T-helper 1 cell treated with Interleukin-12 subunit alpha and Interleukin-12 subunit beta and Interleukin-4 antibody, amounts not matched to agents 30 μg/mL and 1 μg/mL, for 36 hours (primary cell): ENCODE results near the gene GALNT15.

Experiments
- H3K27ac Mint-ChIP-seq: one replicate; pipeline ENCODE4 v1.8.0; 2021; ENCODE audit warnings: mild to moderate bottlenecking, mixed read lengths
- H3K27me3 Mint-ChIP-seq: one replicate; pipeline ENCODE4 v1.8.0; 2021; ENCODE audit warnings: low read depth, mixed read lengths
- H3K36me3 Mint-ChIP-seq: one replicate; pipeline ENCODE4 v1.8.0; 2021; ENCODE audit warnings: low read depth, mixed read lengths
- H3K4me1 Mint-ChIP-seq: one replicate; pipeline ENCODE4 v1.8.0; 2021; ENCODE audit warnings: low read depth, mixed read lengths
- H3K4me3 Mint-ChIP-seq: one replicate; pipeline ENCODE4 v1.8.0; 2021; ENCODE audit warnings: mild to moderate bottlenecking, moderate library complexity, mixed read lengths
- H3K9me3 Mint-ChIP-seq: one replicate; pipeline ENCODE4 v1.8.0; 2021; ENCODE audit warnings: mixed read lengths

The GALNT15 gene

GRCh38 chr3:16270855-16271254, 96.4 kb downstream of the GALNT15 start:
- Mint-ChIP-seq H3K4me1 (peaks cover 20% of the 10 kb centered on the region), H3K27ac (no peak overlapping the region), H3K9me3 (no peaks in the 10 kb centered on the region), H3K27me3 (no peaks in the 10 kb centered on the region), H3K36me3 (peaks cover 18% of the 10 kb centered on the region), H3K4me3 (no peak overlapping the region)

- Mint-ChIP-seq H3K4me3 (no peak overlapping the region), H3K27ac (no peak overlapping the region)
These were observed 98.1 kb downstream of the GALNT15 start for GRCh38 chr3:16272588-16272987.

GRCh38 chr3:16273867-16274266, 99.4 kb downstream of the GALNT15 start:
- Mint-ChIP-seq H3K9me3 (no peaks in the 10 kb centered on the region), H3K36me3 (peaks cover 19% of the 10 kb centered on the region), H3K4me3 (no peak overlapping the region), H3K27ac (no peak overlapping the region), H3K27me3 (no peaks in the 10 kb centered on the region), H3K4me1 (peaks cover 2% of the 10 kb centered on the region)

More at GRCh38 chr3:16272588-16272987, 98.1 kb downstream of the GALNT15 start:
- H3K36me3 Mint-ChIP-seq: peaks cover 18% of the 10 kb centered on the region
- H3K4me1 Mint-ChIP-seq: peaks cover 10% of the 10 kb centered on the region
- H3K9me3 Mint-ChIP-seq: no peaks in the 10 kb centered on the region
- H3K27me3 Mint-ChIP-seq: no peaks in the 10 kb centered on the region

DNA sequence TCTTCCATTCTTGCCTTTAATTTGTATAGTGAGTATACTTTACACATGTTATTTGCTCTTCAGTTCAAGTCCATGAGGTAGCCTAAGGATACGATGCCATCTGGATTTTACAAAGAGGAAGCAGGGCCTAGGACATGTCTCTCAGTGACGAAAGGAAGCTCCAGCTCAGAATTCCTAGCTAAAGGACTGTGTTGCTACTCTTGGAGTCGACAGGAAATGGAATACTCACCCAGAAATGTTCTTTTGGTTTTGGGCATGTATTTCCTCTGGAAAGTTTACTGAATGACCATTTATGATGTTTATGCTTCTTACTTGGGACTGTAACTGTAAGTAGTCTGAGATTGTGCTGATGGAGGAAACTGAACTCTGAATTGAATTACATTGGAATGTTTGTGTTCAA, 103.0 kb downstream of the GALNT15 start:
- Mint-ChIP-seq H3K9me3 (no peaks in the 10 kb centered on the region), H3K27me3 (no peaks in the 10 kb centered on the region), H3K36me3 (peaks cover 9% of the 10 kb centered on the region), H3K4me3 (no peak overlapping the region), H3K27ac (no peak overlapping the region), H3K4me1 (no peaks in the 10 kb centered on the region)

DNA sequence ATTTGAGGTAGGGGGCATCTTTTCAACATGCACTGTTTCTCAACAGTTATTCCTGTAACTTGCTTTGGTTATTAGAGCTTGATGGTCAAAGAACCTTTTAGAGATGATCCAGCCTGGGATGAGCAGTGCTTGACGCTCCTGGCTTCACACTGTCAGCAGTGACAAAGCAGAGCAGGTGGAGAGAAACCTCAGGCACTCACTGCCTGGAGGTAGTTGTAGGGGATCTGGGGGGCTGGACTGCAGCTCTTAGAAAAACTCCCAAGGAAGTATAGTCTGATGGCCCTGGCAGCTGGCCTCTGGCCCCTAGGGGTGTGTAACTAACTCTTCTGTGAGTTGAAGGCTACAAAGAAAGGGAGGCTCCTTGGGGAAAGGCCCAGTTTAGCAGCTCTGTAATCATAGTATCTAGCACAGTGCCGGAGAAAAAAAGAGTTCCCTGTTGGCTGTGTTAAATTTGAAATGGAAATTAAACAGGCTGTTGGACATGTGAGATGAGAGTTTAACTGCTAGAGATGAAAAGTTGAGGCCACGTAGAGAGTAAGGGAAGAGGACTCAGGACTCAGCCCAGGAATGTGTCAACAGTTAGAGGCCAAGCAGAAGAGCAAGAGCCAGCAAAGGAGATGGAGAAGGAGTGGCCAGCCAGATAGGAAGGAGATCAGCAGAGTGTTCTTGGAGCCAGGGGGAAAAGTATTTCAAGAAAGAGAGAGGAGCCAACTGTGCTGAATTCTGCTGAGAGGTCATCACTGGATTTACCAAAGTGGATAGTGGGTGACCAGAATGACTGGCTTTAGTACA, 104.7 kb downstream of the GALNT15 start:
- peaks cover 5% of the 10 kb centered on the region for H3K4me1 Mint-ChIP-seq
- no peak overlapping the region for H3K4me3 Mint-ChIP-seq
- no peak overlapping the region for H3K27ac Mint-ChIP-seq
- no peaks in the 10 kb centered on the region for H3K27me3 Mint-ChIP-seq
- peaks cover 21% of the 10 kb centered on the region for H3K36me3 Mint-ChIP-seq
- H3K9me3 Mint-ChIP-seq: no peaks in the 10 kb centered on the region

DNA sequence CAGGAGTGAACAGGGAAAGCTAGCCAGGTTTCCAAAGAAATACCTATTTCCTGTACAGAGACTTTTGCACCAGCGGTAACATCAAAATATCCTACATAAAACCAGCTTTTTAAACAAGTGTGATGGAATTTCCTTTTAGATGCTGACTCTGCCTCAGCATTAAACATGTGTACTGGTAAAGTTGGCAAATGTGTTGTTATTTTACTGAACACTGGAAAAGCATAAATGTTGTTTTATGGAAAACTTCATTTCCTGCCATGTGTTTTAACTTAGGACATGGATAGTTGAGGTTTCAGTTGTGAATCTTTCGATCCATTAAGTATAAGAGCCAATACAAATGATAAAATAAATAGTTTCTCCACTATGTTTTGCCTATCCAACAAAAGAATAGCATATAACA, 106.2 kb downstream of the GALNT15 start:
- H3K27ac Mint-ChIP-seq: no peak overlapping the region
- H3K27me3 Mint-ChIP-seq: no peaks in the 10 kb centered on the region
- peaks cover 19% of the 10 kb centered on the region for H3K36me3 Mint-ChIP-seq
- no peaks in the 10 kb centered on the region for H3K9me3 Mint-ChIP-seq
- peaks cover 16% of the 10 kb centered on the region for H3K4me1 Mint-ChIP-seq
- H3K4me3 Mint-ChIP-seq: no peak overlapping the region
